Adrenal gland (tissue), 12 donors: ENCODE results near the gene TCAIM. TPM values are rescaled to one million over a fixed set of nuclear protein-coding genes. Genes with fewer than 3 reads are reported as not detected.

Experiments
- DNase-seq, 7 donors: peaks; one replicate each; pipeline ENCODE4 v3.0.0-alpha.2; 2019 to 2020
- H3K27ac ChIP-seq, 5 donors: fragments of 200-600 bp; sonication (generic) in 4 of 5; 1 replicate in 3 of 5; 2 replicates in 2 of 5; pipeline versions ENCODE4 v1.5.1 to v1.8.0; 2016 to 2020; ENCODE audit warnings: mild to moderate bottlenecking in 1 of 5
- H3K27me3 ChIP-seq: fragments of 200-600 bp; 2 replicates; pipeline ENCODE4 v1.8.0; 2021
- H3K36me3 ChIP-seq, 2 donors: fragments of 200-600 bp; replicated peaks in 1 of 2; 1 replicate in 1 of 2; 2 replicates in 1 of 2; pipeline versions ENCODE4 v1.5.1 to v1.8.0; 2018 to 2022
- H3K4me1 ChIP-seq, 2 donors: fragments of 200-600 bp; replicated peaks in 1 of 2; 1 replicate in 1 of 2; 2 replicates in 1 of 2; pipeline versions ENCODE4 v1.5.1 to v1.8.0; 2018 to 2021
- H3K4me3 ChIP-seq, 4 donors: fragments of 200-600 bp; sonication (generic) in 3 of 4; one replicate each; pipeline ENCODE4 v1.5.1; 2016 to 2018
- H3K9me3 ChIP-seq, 3 donors: fragments of 200-600 bp; sonication (generic) in 1 of 3; replicated peaks in 1 of 3; 1 replicate in 2 of 3; 2 replicates in 1 of 3; pipeline versions ENCODE4 v1.5.1 to v1.8.0; 2016 to 2021
- CTCF ChIP-seq, 6 experiments: fragments of 450-650 bp in 4 of 6; fragments of 200-600 bp in 2 of 6; sonication (generic) in 1 of 6; IDR thresholded peaks; 1 replicate in 5 of 6; 2 replicates in 1 of 6; pipeline versions ENCODE4 v1.5.1 to v1.8.0; 2016 to 2021; ENCODE audit warnings: antibody characterized with exemption in 6 of 6, mild to moderate bottlenecking in 2 of 6, moderate library complexity in 1 of 6
- POLR2A ChIP-seq, 2 donors: fragments of 450-650 bp; IDR thresholded peaks; one replicate each; pipeline ENCODE4 v1.6.1; 2017; ENCODE audit warnings: antibody characterized with exemption in 2 of 2, mild to moderate bottlenecking in 2 of 2, moderate library complexity in 1 of 2
- WGBS, 4 donors: extraction: QIAGEN DNeasy Blood & Tissue Kit in 2 of 4; methylation state at CpG; one replicate each; pipeline versions ENCODE4 v1.1.5 to v1.1.7; 2013 to 2017; 5-methylcytosine and 5-hydroxymethylcytosine counted together
- intact Hi-C, 2 donors: fragments of 100-400 bp; cut with DNase I; formaldehyde crosslinking; loops; one replicate each; pipeline versions ENCODE4 v1.14.1 to v1.15.0; 2022 to 2023
- polyA plus RNA-seq, 3 donors: library from polyadenylated mRNA; stranded (reverse); fragments of 200-250 nt in 2 of 3; fragments of 350-450 nt in 1 of 3; fragmentation: Illumina TruSeq in 1 of 3; extraction: RNeasy Lipid Tissue Mini Kit (QIAGEN cat#74804) in 1 of 3; gene quantifications; one replicate each; pipeline ENCODE4 v1.2.3, GENCODE V29; 2013 to 2014
- total RNA-seq, 9 donors: library from RNA; depleted of rRNA in 4 of 9; stranded (reverse); fragments of >200 nt in 4 of 9; fragments of 120-200 nt in 1 of 9; fragmentation: NEBNext Ultra II Directional in 1 of 9; extraction: Animal tissue kit (Norgen Biotek cat#: 25700) in 1 of 9; gene quantifications; one replicate each; pipeline versions ENCODE4 v1.1.0 to v1.2.4, GENCODE V29; 2013 to 2023
- donor health status: healthy with polysubstance abuse.
- donor health status: Bipolar disorder and iron deficiency.
- donor health status: DM: yes; HTN: yes; CAD: no.
- donor health status: DM: no; HTN: no; CAD: no.
- donor health status: DM: no; HTN: no; CAD: no.
- donor health status: DM: yes; HTN: yes; CAD: no.

The TCAIM gene
- total and polyA plus RNA-seq, 12 donors, result 11.8 to 51.9 (median 31.8) TPM

GRCh38 chr3:44400771-44401170 is 62.2 kb downstream of the TCAIM start:
- TF ChIP-seq CTCF (IDR thresholded peaks at IDR 0.05) (no peak), POLR2A (IDR thresholded peaks at IDR 0.05) (no peak)
- 55 to 75% (median 70%) methylated on average over 2 of the region's 2 CpGs for WGBS, 4 donors

GRCh38 chr3:44402548-44402947 is 64.0 kb downstream of the TCAIM start:
- Histone ChIP-seq H3K4me1 (no peaks in the 10 kb centered on the region), H3K27ac (no peak overlapping the region), H3K4me3 (no peak overlapping the region), H3K27me3 (no peaks in the 10 kb centered on the region), H3K9me3 (no peaks in the 10 kb centered on the region), H3K36me3 (peaks cover 0 to 5% of the 10 kb centered on the region in 2 donors)
- 95 to 99% (median 96%) methylated on average over 3 of the region's 3 CpGs for WGBS, 4 donors
- TF ChIP-seq POLR2A (IDR thresholded peaks at IDR 0.05) (no peak), CTCF (IDR thresholded peaks at IDR 0.05) (no peak)
- intact Hi-C loops, result no loop called here
- no peak for DNase-seq

More at GRCh38 chr3:44400771-44401170, 62.2 kb downstream of the TCAIM start:
- Histone ChIP-seq H3K27me3 (no peaks in the 10 kb centered on the region), H3K36me3 (peaks cover 0 to 5% of the 10 kb centered on the region in 2 donors), H3K4me1 (no peaks in the 10 kb centered on the region), H3K27ac (no peak overlapping the region), H3K9me3 (no peaks in the 10 kb centered on the region), H3K4me3 (no peak overlapping the region)
- intact Hi-C loops, result no loop called here
- no peak for DNase-seq

GRCh38 chr3:44409640-44410410 is 71.3 kb downstream of the TCAIM start:
- no peaks in the 10 kb centered on the region for H3K36me3 ChIP-seq
- no peaks in the 10 kb centered on the region for H3K27me3 ChIP-seq
- H3K9me3 ChIP-seq, result no peaks in the 10 kb centered on the region
- 74 to 100% (median 91%) methylated on average over 3 to 4 of the region's 4 CpGs for WGBS, 4 donors
- peak in 1 of 7 donors; percentile 37 for DNase-seq
- no peak overlapping the region for H3K27ac ChIP-seq
- intact Hi-C loops, result no loop called here
- no peak for TF ChIP-seq CTCF (IDR thresholded peaks at IDR 0.05)
- no peaks in the 10 kb centered on the region for H3K4me1 ChIP-seq
- no peak overlapping the region for H3K4me3 ChIP-seq

- peak in 1 of 7 donors; percentile 39 for DNase-seq
- TF ChIP-seq CTCF (IDR thresholded peaks at IDR 0.05) (no peak), POLR2A (IDR thresholded peaks at IDR 0.05) (no peak)
- 84 to 92% (median 88%) methylated on average over 7 to 11 of the region's 11 CpGs for WGBS, 4 donors
- Histone ChIP-seq H3K36me3 (no peaks in the 10 kb centered on the region), H3K4me3 (no peak overlapping the region), H3K4me1 (no peaks in the 10 kb centered on the region), H3K27me3 (no peaks in the 10 kb centered on the region), H3K9me3 (no peaks in the 10 kb centered on the region), H3K27ac (no peak overlapping the region)
- intact Hi-C loops, result no loop called here
These were observed 72.6 kb downstream of the TCAIM start for GRCh38 chr3:44411031-44411645.
